HepG2 (cell line): ENCODE measurements around the gene CHTF18. TPM values are rescaled to one million over a fixed set of nuclear protein-coding genes. Genes with fewer than 3 reads are reported as not detected.
"Not testable (repeated sequence)": the region's sequence is repeated elsewhere in the genome, so short reads cannot be mapped to it uniquely, and the experiment has no call there.

Source experiments
- ATAC-seq: fragments of 200-7000 bp; cut with Tn5 transposase; 3 replicates; pipeline ENCODE4 v1.9.1; 2020; ENCODE audit warnings: mild to moderate bottlenecking, moderate library complexity
- BruUV-seq: library from RNA; stranded (reverse); fragments of 400-500 nt; replicated peaks from 2 replicates; lab custom pipeline; 2021; lab: Mats Ljungman, UMichigan
- CTCF ChIA-PET: fragments of 300-600 bp; formaldehyde crosslinking; extraction: SDS; loops from one replicate; lab custom pipeline; 2021; ENCODE audit warnings: low total read pairs, inconsistent platforms, low intra/inter-chr PET ratio; lab: Yijun Ruan, JAX
- POLR2A ChIA-PET: fragments of 350-600 bp; sonication (Branson Sonifier 250); formaldehyde crosslinking; loops from one replicate; lab custom pipeline; 2020; ENCODE audit warnings: antibody characterized with exemption, inconsistent platforms; lab: Yijun Ruan, JAX
- DNase-seq: peaks from one replicate; pipeline ENCODE4 v3.0.0-alpha.2; 2015; ENCODE audit warnings: low spot score
- FAIRE-seq: peaks from 3 replicates; lab custom pipeline; 2011; peaks lifted over from hg19 to GRCh38; lab: Jason Lieb, UNC
- H2AFZ ChIP-seq: one replicate; pipeline ENCODE4 v1.6.1; 2011; ENCODE audit warnings: low read length, inconsistent platforms
- H3K27ac ChIP-seq: fragments of 300-600 bp; 3 replicates; pipeline ENCODE4 v1.8.0; 2011; ENCODE audit warnings: mixed run types, mild to moderate bottlenecking, mixed read lengths, low read length, inconsistent platforms; ENCODE audit not compliant: insufficient read depth; ENCODE audit errors: extremely low read length
- H3K27me3 ChIP-seq, 2 experiments: fragments of 200-600 bp in 1 of 2; 2 replicates in 1 of 2; 3 replicates in 1 of 2; pipeline versions ENCODE4 v1.6.0 to v1.8.0; 2011; ENCODE audit warnings: low read length in 2 of 2, mild to moderate bottlenecking in 2 of 2, moderate library complexity in 2 of 2, inconsistent platforms in 1 of 2; ENCODE audit not compliant: insufficient read depth in 2 of 2, control insufficient read depth in 1 of 2
- H3K36me3 ChIP-seq, 2 experiments: fragments of 200-600 bp in 1 of 2; replicated peaks in 1 of 2; 2 replicates in 1 of 2; 3 replicates in 1 of 2; pipeline versions ENCODE4 v1.5.1 to v1.8.0; 2011; ENCODE audit warnings: low read length in 2 of 2, inconsistent platforms in 1 of 2; ENCODE audit not compliant: insufficient read depth in 2 of 2, control insufficient read depth in 1 of 2
- H3K4me1 ChIP-seq: 2 replicates; pipeline ENCODE4 v1.5.1; 2012; ENCODE audit warnings: low read length, inconsistent platforms; ENCODE audit not compliant: insufficient read depth
- H3K4me2 ChIP-seq: 2 replicates; pipeline ENCODE4 v1.6.0; 2011; ENCODE audit warnings: low read depth, low read length, inconsistent platforms
- H3K4me3 ChIP-seq, 3 experiments: fragments of 200-600 bp in 1 of 3; sonication (generic), shearing (Covaris generic) in 1 of 3; replicated peaks in 1 of 3; 2 replicates each; pipeline ENCODE4 v1.5.1; 2011 to 2016; ENCODE audit warnings: low read length in 3 of 3, inconsistent platforms in 2 of 3, low read depth in 2 of 3, mild to moderate bottlenecking in 2 of 3, control low read depth in 1 of 3, mixed read lengths in 1 of 3; ENCODE audit not compliant: insufficient read depth in 1 of 3
- H3K79me2 ChIP-seq: one replicate; pipeline ENCODE4 v1.6.1; 2011; ENCODE audit warnings: low read length, inconsistent platforms; ENCODE audit not compliant: insufficient read depth
- H3K9ac ChIP-seq: 2 replicates; pipeline ENCODE4 v1.6.0; 2011; ENCODE audit warnings: mild to moderate bottlenecking, low read depth, low read length, inconsistent platforms; ENCODE audit not compliant: insufficient read depth
- H3K9me3 ChIP-seq: 2 replicates; pipeline ENCODE4 v1.5.1; 2012; ENCODE audit warnings: mild to moderate bottlenecking, low read length
- H4K20me1 ChIP-seq: 2 replicates; pipeline ENCODE4 v1.6.0; 2011; ENCODE audit warnings: inconsistent platforms, mild to moderate bottlenecking, low read length, moderate library complexity; ENCODE audit not compliant: insufficient read depth
- TMF1 ChIP-seq: sonication (generic); formaldehyde crosslinking; IDR thresholded peaks from 2 replicates; pipeline ENCODE4 v1.8.1; 2022; ENCODE audit warnings: low read depth, missing genetic modification reagents
- ZNF543 ChIP-seq: sonication (generic); formaldehyde crosslinking; IDR thresholded peaks from 2 replicates; pipeline ENCODE4 v1.4.0; 2020; ENCODE audit warnings: mild to moderate bottlenecking, missing genetic modification reagents
- ZNF558 ChIP-seq: sonication (generic); formaldehyde crosslinking; IDR thresholded peaks from 2 replicates; pipeline ENCODE4 v1.9.0; 2022; ENCODE audit warnings: mild to moderate bottlenecking, missing genetic modification reagents, borderline replicate concordance
- WGBS: methylation state at CpG from one replicate; pipeline ENCODE4 v1.1.6; 2017; ENCODE audit warnings: low lambda C conversion rate; 5-methylcytosine and 5-hydroxymethylcytosine counted together
- in situ Hi-C: cut with HindIII; loops from 2 replicates; pipeline ENCODE4 v1.10.0; 2017; ENCODE audit warnings: low pct_unique_long_range_greater_than_20kb; ENCODE audit not compliant: extremely low pct_ligation_motif_present
- intact Hi-C: fragments of 100-400 bp; cut with micrococcal nuclease; formaldehyde crosslinking; loops from one replicate; pipeline ENCODE4 v1.10.0; 2022; ENCODE audit not compliant: unreplicated experiment
- polyA plus RNA-seq, 8 experiments: library from polyadenylated mRNA; depleted of rRNA in 3 of 8; stranded (reverse) in 7 of 8; unstranded in 1 of 8; fragments of >200 nt; fragmentation: Illumina TruSeq in 4 of 8; extraction: Trizol in 4 of 8; gene quantifications; 2 replicates each; pipeline versions ENCODE4 v1.2.1 to v1.2.3, GENCODE V29; 2011 to 2016; ENCODE audit warnings: low read depth in 4 of 8, missing spikeins in 1 of 8, mixed read lengths in 1 of 8; ENCODE audit not compliant: insufficient read depth in 1 of 8
- total RNA-seq, 5 experiments: library from RNA; depleted of rRNA; stranded (reverse); fragments of >200 nt; fragmentation: Illumina TruSeq; extraction: Trizol; gene quantifications; 2 replicates each; pipeline ENCODE4 v1.2.3, GENCODE V29; 2016; ENCODE audit warnings: low read depth in 1 of 5
- TF ChIP-seq, protein P1 (sequence below): sonication (generic); formaldehyde crosslinking; IDR thresholded peaks from 2 replicates; pipeline ENCODE4 v1.5.0; 2020; ENCODE audit warnings: mild to moderate bottlenecking, missing genetic modification reagents
- TF ChIP-seq, protein P2 (sequence below): sonication (generic); formaldehyde crosslinking; IDR thresholded peaks from 2 replicates; pipeline ENCODE4 v1.4.0; 2020; ENCODE audit warnings: missing genetic modification reagents, mild to moderate bottlenecking, borderline replicate concordance
- TF ChIP-seq, protein P3 (sequence below): sonication (generic); formaldehyde crosslinking; IDR thresholded peaks from 2 replicates; pipeline ENCODE4 v1.9.0; 2021; ENCODE audit warnings: missing genetic modification reagents, borderline replicate concordance

CHTF18 gene
- total and polyA plus RNA-seq, 2 of the 13 experiments (the other 11 are each of a cell fraction or from before 2014, with no cell fraction given) = 8.6 to 22.9 TPM

DNA sequence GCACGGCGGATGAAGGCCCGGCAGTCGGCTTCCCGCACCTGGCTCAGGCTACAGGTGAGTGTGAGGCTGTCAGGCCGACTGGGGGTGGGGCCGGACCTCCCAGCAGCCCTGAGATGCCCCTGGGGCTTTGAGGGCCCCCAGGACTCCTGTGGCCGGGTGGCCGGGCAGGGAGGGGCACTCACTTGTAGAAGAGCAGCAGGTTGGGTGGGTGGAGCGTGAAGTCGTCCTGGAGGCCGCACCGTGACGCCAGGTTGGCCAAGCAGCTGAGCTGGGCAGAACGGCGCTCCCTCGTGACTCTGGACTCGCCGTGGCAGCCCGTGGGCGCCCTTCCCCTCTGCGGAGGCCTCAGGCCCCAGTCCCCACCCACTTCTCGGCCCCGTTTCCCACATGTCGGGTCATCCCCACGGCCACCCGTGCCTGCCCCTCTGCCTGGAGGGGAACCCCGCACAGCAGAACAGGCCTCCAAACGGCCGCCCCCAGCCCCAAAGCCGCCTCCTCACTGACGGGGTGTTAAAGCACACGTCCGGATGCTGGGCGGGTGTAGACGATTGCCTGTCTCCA lies 13.1 kb upstream of the CHTF18 start:
- TF ChIP-seq, protein P1, sequence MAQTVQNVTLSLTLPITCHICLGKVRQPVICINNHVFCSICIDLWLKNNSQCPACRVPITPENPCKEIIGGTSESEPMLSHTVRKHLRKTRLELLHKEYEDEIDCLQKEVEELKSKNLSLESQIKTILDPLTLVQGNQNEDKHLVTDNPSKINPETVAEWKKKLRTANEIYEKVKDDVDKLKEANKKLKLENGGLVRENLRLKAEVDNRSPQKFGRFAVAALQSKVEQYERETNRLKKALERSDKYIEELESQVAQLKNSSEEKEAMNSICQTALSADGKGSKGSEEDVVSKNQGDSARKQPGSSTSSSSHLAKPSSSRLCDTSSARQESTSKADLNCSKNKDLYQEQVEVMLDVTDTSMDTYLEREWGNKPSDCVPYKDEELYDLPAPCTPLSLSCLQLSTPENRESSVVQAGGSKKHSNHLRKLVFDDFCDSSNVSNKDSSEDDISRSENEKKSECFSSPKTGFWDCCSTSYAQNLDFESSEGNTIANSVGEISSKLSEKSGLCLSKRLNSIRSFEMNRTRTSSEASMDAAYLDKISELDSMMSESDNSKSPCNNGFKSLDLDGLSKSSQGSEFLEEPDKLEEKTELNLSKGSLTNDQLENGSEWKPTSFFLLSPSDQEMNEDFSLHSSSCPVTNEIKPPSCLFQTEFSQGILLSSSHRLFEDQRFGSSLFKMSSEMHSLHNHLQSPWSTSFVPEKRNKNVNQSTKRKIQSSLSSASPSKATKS (CRISPR knock-in tag) = no peak
- TF ChIP-seq, protein P2, sequence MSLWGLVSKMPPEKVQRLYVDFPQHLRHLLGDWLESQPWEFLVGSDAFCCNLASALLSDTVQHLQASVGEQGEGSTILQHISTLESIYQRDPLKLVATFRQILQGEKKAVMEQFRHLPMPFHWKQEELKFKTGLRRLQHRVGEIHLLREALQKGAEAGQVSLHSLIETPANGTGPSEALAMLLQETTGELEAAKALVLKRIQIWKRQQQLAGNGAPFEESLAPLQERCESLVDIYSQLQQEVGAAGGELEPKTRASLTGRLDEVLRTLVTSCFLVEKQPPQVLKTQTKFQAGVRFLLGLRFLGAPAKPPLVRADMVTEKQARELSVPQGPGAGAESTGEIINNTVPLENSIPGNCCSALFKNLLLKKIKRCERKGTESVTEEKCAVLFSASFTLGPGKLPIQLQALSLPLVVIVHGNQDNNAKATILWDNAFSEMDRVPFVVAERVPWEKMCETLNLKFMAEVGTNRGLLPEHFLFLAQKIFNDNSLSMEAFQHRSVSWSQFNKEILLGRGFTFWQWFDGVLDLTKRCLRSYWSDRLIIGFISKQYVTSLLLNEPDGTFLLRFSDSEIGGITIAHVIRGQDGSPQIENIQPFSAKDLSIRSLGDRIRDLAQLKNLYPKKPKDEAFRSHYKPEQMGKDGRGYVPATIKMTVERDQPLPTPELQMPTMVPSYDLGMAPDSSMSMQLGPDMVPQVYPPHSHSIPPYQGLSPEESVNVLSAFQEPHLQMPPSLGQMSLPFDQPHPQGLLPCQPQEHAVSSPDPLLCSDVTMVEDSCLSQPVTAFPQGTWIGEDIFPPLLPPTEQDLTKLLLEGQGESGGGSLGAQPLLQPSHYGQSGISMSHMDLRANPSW (CRISPR knock-in tag) = no peak
- TF ChIP-seq, protein P3, sequence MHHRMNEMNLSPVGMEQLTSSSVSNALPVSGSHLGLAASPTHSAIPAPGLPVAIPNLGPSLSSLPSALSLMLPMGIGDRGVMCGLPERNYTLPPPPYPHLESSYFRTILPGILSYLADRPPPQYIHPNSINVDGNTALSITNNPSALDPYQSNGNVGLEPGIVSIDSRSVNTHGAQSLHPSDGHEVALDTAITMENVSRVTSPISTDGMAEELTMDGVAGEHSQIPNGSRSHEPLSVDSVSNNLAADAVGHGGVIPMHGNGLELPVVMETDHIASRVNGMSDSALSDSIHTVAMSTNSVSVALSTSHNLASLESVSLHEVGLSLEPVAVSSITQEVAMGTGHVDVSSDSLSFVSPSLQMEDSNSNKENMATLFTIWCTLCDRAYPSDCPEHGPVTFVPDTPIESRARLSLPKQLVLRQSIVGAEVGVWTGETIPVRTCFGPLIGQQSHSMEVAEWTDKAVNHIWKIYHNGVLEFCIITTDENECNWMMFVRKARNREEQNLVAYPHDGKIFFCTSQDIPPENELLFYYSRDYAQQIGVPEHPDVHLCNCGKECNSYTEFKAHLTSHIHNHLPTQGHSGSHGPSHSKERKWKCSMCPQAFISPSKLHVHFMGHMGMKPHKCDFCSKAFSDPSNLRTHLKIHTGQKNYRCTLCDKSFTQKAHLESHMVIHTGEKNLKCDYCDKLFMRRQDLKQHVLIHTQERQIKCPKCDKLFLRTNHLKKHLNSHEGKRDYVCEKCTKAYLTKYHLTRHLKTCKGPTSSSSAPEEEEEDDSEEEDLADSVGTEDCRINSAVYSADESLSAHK (CRISPR knock-in tag) = no peak
- no peak for TF ChIP-seq TMF1 (CRISPR knock-in tag)
- TF ChIP-seq ZNF558 (CRISPR knock-in tag) = no peak
- no peak for TF ChIP-seq ZNF543 (CRISPR knock-in tag)
- H3K4me1 ChIP-seq = no peaks in the 10 kb centered on the region
- FAIRE-seq (no peak), ATAC-seq (no peak), DNase-seq (no peak)
- H3K9me3 ChIP-seq = no peaks in the 10 kb centered on the region
- no peak overlapping the region for H3K4me2 ChIP-seq
- H3K27me3 ChIP-seq = peaks cover 6 to 48% of the 10 kb centered on the region in 2 experiments
- in situ Hi-C loops = no loop called here
- H3K4me3 ChIP-seq = no peak overlapping the region
- H3K27ac ChIP-seq = no peak overlapping the region
- no peak overlapping the region for H3K9ac ChIP-seq
- H4K20me1 ChIP-seq = 0 out of 2 replicates have a peak, but pooled peaks cover 2% of the 10 kb centered on the region
- intact Hi-C loops = no loop called here
- H2AFZ ChIP-seq = no peak overlapping the region
- POLR2A ChIA-PET = no interaction called here
- H3K36me3 ChIP-seq = no peaks in the 10 kb centered on the region
- H3K79me2 ChIP-seq = no peaks in the 10 kb centered on the region
- no TSS peak for BruUV-seq
- CTCF ChIA-PET = no interaction called here
- WGBS = 19% methylated on average over 8 of the region's 36 CpGs

DNA sequence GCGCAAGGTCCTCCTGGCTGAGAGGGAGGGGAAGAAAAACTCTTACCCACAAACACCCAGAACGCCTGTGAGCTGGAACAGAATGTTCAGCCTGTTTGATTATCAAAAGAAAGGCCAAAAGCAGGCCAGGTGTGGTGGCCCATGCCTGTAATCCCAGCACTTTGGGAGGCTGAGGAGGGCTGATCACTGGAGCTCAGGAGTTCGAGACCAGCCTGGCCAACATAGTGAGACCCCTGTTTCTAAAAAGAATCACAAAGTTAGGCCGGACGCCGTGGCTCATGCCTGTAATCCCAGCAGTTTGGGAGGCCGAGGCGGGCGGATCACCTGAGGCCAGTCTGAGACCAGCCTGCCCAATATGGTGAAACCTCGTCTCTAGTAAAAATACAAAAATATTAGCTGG lies 12.1 kb upstream of the CHTF18 start:
- BruUV-seq, H3K27ac ChIP-seq, H3K4me3 ChIP-seq, H3K79me2 ChIP-seq, FAIRE-seq, ATAC-seq, H3K9me3 ChIP-seq, POLR2A ChIA-PET, H3K4me2 ChIP-seq, H3K4me1 ChIP-seq, CTCF ChIA-PET, in situ Hi-C loops, H4K20me1 ChIP-seq, DNase-seq, H2AFZ ChIP-seq, H3K9ac ChIP-seq, intact Hi-C loops, H3K36me3 ChIP-seq: not testable (repeated sequence)
- WGBS = 44% methylated on average over 6 of the region's 10 CpGs
- peaks cover 8 to 57% of the 10 kb centered on the region in 2 experiments for H3K27me3 ChIP-seq
